ENCODE data around the gene CLEC2D.
"Not testable (repeated sequence)": the region's sequence is repeated elsewhere in the genome, so short reads cannot be mapped to it uniquely, and the experiment has no call there.

CLEC2D gene

DNA sequence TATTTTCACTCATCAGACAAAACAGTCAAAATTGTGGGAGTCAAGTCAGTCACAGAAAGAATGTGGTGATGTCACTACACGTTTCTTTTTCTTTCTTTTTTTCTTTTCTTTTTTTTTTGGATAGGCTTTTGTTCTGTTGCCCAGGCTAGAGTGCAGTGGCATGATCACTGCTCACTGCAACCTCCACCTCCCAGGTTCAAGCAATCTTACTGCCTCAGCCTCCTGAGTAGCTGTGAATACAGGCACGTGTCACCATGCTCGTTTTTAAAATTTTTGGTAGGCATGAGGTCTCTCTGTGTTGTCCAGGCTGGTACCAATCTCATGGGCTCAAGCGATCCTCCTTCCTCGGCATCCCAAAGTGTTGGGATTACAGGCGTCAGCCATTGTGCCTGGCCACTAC, 61.1 kb downstream of the CLEC2D start:
- DNase-seq (ENCODE audit: low spot score), result no peak

GRCh38 chr12:9731393-9731792, 61.9 kb downstream of the CLEC2D start:
- no peak for DNase-seq (ENCODE audit: low spot score)

DNA sequence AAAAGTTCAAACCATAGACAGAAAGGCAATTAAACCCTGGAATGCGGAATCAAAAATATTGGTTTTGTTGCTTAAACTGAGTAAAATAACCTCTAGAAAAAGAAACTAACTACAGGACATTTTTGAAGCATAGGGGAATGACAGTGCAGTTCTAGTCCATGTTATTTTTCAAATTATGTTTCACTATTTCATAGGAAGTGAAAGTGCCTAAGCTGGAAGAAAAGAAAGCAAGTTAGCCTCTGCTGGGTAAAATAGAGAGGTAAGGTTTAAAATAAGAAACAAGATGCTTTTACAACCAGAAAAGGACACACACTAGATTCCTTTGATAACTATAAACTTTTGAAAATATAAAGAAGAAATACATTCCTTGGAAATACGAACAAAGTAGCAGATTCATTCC, 62.3 kb downstream of the CLEC2D start:
- DNase-seq (ENCODE audit: low spot score), result no peak

DNA sequence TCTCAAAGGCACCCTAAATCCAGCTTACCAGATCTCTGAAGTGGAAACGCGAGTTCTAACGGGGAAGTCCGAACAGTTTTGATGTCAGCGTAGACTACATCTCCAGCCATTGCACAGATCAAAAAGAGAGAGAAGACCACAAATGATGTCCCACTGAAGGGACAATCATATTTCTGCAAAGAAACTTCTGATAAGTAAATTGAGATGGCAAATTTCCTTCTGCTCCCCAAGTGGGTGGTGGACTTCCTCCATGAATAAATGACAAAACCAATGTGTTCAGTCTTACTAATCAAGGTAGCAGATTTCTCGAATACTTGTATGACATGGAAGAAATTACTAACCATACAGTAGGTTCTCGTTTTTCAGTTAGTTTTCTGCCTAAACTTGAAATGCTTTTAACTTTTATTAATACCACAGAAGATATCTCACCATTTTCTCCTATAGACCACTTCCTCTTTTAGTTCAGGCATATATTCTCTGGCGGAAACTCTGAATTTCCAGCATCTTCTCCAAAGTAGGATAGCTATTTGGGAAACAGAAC, 63.5 kb downstream of the CLEC2D start, which contains the start of gene CLECL1:
Gene CLECL1 (minus strand): TSS at position 177 of the 541 bp plus-strand sequence.
- no peak for DNase-seq (ENCODE audit: low spot score)

DNA sequence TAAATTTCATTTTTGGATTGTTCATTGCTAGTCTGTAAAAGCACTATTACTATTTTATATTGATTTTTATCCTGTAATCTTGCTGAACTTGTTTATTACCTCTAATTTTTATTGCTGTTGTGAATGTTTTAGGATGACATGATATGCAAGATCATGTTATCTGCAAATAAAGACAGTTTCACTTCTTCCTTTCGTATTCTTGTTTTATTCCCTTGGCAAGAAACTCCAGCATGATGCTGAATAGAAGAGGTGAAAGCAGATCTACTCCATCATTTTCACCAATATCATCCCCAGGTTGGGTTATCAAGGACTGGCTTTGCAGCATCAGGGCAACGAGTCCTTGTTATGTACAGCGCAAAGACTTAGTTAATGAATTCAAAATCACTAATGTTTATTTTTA, 66.1 kb downstream of the CLEC2D start:
- no peak for DNase-seq (ENCODE audit: low spot score)

DNA sequence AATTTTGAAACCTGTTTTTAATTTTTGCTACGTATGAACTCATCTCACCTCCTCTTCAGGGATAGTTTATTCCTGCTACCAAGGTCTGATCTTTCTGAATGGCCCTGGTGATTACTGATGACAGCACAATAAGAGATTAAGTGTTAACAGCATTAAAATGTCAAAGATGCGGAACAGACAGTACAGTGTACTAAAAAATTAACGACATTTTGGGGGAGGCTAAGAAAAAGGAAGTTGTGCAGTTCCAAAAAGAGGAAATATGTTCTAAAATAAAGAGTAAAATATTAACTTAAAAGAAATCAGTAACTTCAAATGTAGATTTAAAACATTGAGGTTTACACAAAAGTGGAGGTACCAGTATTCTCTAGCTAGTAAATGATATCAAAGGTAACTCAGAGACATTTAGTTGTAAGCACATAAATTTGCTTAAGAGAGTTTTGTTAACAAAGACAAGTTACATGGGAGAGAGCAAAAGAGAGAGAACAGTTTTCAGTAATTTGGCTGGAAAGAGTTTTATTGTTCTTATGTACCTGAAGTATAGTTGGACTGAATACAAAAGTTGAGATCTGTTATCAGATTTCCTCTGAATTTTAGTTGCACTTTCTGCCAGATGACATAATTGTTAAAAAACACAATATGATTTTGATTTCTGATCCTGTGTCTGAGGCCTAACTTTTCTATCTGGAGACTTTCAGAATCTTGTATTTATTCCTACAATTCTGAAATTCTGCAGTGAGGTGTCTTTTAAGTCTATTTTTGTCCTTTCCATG, 67.6 kb downstream of the CLEC2D start:
- DNase-seq (ENCODE audit: low spot score), result no peak

DNA sequence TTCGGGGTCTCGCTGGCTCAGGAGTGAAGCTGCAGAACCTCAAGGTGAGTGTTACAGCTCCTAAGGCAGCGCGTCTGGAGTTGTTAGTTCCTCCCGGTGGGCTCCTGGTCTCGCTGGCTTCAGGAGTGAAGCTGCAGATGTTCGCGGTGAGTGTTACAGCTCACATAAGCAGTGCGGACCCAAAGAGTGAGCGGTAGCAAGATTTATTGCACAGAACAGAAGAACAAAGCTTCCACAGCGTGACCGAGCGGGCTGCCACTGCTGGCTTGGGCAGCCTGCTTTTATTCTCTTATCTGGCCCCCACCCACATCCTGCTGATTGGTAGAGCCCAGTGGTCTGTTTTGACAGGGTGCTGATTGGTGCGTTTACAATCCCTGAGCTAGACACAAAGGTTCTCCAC, 69.4 kb downstream of the CLEC2D start:
- DNase-seq (ENCODE audit: low spot score), result not testable (repeated sequence)

GRCh38 chr12:9739404-9740105, 70.0 kb downstream of the CLEC2D start:
- not testable (repeated sequence) for DNase-seq (ENCODE audit: low spot score)

GRCh38 chr12:9740106-9740750, 70.7 kb downstream of the CLEC2D start:
- DNase-seq (ENCODE audit: low spot score), result no peak

- DNase-seq (ENCODE audit: low spot score), result no peak
Observed at GRCh38 chr12:9741726-9742125, 72.2 kb downstream of the CLEC2D start.

DNA sequence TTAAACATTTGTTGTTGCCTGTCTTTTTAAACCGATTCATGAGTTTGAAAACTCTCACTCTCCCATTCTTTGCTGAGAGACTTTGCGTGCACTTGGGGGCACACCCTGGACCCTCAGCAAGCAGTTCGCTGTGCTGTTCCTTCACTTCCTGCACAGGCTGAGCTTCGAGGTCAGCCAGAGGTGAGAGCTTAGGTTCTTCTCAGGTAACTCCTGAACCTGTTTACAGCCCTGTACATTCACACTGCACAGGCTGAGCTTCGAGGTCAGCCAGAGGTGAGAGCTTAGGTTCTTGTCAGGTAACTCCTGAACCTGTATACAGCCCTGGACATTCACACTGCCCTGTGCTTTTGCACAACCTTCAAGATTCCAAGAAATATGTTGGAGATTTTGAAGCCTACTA, 73.1 kb downstream of the CLEC2D start:
- no peak for DNase-seq (ENCODE audit: low spot score)

DNA sequence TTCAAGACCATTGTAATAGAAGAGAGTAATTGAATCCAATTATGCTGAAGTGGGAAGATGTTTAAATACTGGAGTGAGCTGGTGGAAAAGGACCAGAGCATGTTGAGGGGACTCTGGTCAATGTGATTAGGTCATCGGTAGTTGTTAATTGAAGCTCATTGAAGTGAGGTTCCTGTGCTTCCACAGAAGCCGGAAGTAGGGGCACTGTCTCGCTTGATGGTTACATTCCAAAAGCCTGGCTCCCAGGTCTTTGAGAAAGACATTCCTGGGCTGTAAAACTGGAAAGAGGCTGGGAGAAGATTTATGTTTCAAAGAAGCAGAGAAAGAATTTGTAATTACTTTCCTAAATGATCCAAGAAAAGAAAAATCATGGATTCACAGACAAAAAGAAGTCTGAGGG, 75.7 kb downstream of the CLEC2D start:
- no peak for DNase-seq (ENCODE audit: low spot score)

Data from kidney capillary endothelial cell (primary cell).